NCI-H1092 treated with DMSO at 0.1 percent for 48 hours (cell line): Measurements from ENCODE around the gene CHRNB4.
A peak's percentile ranks its signal among the peaks of the same experiment; 100 is the strongest.

Source experiments
- DNase-seq: peaks from one replicate; lab custom pipeline; 2025; lab: John Stamatoyannopoulos, UW

Gene CHRNB4

DNA sequence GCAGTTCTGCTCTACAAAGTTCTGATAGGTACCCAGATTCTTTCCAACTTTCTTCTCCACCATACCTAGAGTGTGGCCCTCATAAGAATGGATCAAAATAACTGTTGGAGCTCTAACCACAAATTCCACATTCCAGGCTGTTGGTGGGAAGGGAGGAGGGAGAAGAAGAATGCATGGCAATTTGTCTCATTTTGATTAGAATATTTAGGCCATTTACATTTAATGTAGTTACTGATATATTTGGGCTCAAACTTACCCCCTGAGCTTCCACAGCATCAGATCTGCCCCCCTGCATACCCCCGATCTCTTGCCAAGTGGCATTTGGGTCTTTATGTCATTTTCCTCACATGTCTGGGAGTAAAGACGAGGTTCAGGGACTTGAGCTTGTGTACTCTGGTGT, 7.7 kb downstream of the CHRNB4 start:
- DNase-seq = no peak

DNA sequence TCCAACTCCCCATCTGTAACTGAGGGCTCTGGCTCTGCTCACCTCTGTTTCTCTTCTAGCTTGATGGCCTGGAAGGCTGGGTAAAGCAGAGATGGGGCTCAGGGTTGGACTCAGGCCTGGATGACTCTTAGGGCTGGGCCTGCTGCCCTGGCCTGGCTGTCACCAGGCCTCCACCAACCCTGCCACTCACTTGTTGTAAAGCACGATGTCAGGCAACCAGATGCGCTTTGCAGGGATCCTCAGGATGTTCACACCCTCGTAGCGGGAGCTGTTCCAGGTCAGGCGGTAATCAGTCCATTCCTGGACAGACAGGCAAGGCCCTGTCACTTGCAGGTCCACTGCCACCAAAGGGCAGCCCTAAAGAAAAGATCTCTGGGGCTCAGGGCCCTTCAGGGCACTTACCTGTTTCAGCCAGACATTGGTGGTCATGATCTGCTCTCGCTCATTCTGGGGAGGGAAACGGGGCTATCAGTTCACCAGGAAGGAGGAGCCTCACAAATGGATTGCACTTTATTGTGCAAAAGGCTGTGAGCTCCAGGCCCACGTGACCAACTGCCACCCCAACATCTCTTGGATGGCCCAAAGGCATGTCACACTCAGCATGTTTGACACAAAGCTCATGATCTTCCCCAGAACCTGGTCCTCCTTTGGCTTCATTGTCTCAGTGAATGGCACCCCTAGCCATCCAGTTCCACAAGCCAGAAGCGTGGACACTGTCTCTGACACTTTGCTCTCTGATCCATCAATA, 9.9 kb downstream of the CHRNB4 start:
- no peak for DNase-seq

- DNase-seq = no peak
Observed at GRCh38 chr15:78629716-78630065, 11.3 kb downstream of the CHRNB4 start.

DNA sequence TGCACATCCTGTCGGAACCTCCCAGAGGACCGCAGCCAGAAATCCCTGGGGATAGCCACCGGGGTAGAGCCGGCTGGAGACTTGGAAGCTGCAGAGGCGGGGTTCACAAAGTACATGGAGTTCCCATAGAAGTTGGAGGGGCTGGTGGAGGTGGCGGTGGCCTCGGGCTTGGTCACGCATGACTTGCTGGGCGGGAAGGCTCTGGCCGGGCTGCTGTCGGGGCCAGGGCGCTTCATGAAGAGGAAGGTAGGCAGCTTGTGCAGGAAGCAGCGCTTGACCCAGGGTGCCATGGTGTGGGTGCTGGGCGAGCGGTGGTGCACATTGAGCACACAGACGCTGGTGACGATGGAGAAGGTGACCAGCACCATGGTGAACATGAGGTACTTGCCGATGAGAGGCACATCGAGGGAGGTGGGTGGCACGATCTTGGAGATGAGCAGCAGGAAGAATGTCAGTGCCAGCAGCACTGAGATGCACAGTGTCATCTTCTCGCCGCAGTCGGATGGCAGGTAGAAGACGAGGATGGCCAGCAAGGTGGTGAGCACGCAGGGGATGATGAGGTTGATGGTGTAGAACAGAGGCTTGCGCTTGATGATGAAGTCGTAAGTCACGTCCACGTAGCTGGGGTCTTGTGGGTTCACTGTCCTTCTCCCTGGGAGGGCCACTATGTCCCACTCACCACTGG, 11.8 kb downstream of the CHRNB4 start:
- no peak for DNase-seq

DNA sequence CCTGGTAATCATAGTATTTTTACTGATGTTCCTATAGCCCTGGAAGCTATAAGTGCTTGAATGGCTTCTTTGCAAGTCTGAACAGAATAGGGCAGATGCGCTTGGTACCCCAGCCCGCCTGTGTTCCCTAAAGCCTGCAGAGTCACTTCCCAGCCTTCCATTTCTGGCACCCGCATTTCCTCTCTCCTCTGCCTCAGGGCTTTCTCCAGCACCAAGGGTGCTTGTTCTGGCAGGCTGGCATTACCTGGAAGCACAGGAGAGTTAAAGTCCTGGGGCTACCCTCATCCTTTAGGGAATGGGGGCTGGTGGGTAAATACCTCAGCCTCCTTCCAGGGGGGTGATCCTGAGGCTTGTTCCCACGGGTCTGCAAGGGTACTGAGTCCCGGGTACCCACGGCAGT, 12.8 kb downstream of the CHRNB4 start:
- DNase-seq = no peak

GRCh38 chr15:78627348-78627747, 13.7 kb downstream of the CHRNB4 start:
- no peak for DNase-seq

- DNase-seq = no peak
Observed at GRCh38 chr15:78626381-78626995, 14.5 kb downstream of the CHRNB4 start.

DNA sequence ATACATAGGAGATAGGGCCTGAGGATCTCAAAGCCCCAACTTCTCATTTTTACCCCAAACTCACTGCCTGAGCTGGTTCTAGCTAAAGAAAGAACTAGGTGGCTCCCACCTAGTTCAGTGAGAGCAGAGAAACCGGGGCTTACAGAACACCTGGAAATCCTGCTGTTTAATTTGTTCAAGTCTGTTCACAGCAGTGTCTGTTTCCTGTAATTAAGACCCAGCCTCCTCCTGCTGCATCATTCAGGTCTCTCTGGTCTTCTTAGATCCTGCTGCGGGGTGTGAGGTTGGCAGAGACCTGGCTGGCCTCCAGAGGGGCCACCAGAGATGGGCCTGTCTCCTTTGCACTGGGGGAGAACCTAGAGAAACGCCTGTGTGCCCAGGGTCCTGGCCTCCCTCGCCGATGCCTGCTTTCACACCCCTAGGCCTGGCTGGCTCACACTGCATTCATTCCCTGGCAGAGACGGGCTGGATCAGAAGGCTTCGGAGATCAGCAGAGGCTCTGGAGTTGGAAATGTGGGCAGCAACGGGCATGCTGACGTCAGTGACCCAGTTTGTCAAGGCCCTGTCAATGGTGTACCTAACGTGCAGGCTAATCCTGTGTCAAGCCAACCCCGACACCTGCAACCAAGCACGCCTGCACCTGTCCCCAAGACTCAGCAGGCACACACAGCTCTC, 15.3 kb downstream of the CHRNB4 start:
- no peak for DNase-seq

GRCh38 chr15:78624651-78625590, 16.1 kb downstream of the CHRNB4 start:
- no peak for DNase-seq

- no peak for DNase-seq
Observed at GRCh38 chr15:78623786-78624497, 17.1 kb downstream of the CHRNB4 start.

DNA sequence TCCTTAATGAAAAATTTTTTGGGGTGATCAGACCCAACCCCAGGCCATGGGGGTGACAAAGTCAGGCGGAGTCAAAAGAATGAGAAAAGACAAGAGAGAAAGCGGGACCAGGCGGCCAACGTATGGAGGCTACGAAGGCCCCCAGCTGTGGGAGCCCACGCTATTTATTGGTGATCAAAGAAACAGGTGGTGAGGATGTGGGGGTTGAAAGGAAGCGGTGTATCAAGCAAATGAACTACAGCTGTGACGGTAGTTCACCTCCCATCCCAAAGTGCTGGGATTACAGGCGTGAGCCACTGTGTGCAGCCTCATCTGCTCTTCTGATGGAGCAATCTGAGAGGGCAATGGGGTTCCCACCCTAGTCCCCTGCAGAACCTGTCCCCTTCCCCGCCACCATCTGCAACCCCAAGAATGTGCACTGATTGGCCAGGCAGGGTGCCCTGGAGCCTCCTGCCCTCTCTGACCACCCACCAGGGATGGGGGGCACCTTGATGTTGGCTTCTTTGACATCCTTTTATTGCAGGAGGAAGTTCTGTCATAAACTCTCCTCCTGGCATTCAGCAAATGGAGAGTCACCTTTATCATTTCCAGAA, 19.1 kb downstream of the CHRNB4 start:
- no peak for DNase-seq

GRCh38 chr15:78620527-78621421, 20.2 kb downstream of the CHRNB4 start, which contains the start of gene CHRNA3:
CHRNA3 (minus strand) TSS chr15:78620996; CDS start chr15:78620794, 202 bp downstream.
- peak; percentile 6 for DNase-seq

GRCh38 chr15:78620021-78620526, 20.9 kb downstream of the CHRNB4 start:
- no peak for DNase-seq

- DNase-seq = no peak
Observed at GRCh38 chr15:78619022-78619950, 21.7 kb downstream of the CHRNB4 start.

DNA sequence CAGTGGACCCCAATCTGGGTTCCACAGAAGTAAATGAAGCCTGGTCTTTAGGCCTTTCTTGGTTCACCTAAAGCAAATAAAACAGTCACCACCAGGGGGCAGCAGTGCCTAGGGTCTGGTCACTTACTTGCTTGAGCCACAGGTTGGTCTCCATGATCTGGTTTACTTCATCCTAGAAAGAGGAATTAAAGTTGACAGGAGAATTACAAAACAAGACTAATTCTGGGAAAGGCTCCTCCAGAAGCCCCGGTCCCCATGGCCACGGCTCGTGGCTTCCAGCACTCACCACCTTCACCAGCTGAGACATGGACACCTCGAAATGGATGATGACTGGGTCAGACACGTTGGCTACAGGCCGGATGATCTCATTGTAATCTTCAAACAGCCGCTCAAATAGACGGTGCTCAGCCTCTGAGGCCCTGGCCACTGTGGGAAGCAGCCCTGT, 22.5 kb downstream of the CHRNB4 start:
- DNase-seq = peak; percentile 69

DNA sequence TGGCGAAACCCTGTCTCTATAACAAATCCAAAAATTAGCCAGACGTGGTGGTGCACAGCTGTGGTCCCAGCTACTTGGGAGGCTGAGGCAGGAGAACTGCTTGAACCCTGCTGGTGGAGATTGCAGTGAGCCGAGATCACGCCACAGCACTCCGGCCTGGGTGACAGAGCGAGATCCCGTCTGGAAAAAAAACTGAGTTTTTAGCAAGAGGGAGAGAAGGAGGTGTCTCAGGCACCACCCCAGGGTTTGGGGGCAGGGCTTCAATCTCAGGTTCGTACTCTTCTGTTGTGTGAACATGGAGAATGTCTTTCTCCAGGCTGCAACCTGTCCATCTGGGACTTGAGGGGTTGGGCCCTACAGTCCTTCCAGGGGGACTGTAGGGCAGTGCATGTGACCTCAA, 22.9 kb downstream of the CHRNB4 start:
- DNase-seq = no peak

DNA sequence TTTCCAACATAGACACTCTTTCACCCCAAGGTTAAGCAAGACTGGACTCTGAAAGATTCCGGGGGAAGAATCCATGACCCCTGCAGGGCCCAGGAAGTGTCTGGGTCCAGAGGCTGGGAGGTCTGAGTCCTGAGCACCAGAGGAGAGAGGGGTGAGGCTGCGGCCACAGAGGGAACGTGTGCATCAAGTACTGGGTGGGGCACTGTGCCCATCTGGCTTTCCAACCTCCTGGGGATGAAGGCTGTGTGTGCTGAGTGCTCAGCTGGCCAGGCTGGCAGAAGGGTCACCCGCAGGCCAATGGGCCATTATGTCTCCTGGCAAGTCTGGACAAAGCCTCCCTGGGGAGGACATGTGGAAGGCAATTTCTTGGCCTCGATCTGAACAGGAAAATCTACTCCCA, 23.5 kb downstream of the CHRNB4 start:
- DNase-seq = no peak

DNA sequence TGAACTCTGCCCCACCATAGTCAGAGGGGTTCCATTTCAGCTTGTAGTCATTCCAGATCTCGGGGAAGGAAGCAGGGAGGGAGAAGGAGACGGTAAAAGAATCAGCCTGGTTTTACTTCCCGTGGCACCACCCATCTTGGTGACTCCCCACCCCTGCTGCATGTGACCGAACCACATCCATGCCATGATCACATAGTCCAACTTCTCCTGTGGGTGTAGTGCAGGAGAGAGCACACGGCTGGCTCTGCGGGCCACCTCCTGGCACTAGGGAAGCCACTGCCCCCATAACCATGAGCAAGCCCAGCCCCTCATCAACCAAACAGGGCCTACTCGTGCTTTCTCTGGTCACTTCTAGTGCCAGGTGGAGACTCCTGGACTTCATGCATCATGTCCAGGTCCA, 23.9 kb downstream of the CHRNB4 start:
- no peak for DNase-seq
